Measurements from ENCODE around the gene ZNF219. TPM values are rescaled to one million over a fixed set of nuclear protein-coding genes. Genes with fewer than 3 reads are reported as not detected.

ZNF219 gene
- total RNA-seq, 1 experiment from 2014 or later: 84.5 TPM

DNA sequence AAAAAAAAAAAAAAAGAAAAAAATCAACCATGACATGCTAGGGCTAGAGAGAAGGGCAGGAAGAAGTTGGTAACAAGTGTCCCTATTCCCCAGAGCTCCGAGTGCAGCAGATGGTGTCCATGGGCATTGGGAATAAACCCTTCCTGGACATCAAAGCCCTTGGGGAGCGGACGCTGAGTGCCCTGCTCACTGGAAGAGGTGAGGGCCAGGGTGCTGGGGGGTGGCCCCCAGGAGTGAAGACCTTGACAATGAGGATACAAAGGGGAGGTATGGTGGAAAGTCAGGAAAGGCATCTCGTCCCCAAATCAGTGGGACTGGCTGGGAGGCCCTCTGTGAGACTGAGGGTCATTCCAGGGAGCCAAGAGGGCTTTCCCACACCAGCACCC is 11.6 kb downstream of the ZNF219 start:
- Histone ChIP-seq H3K23me2 (ENCODE audit: insufficient read length, low read depth, low read length, poor library complexity, severe bottlenecking) (no peaks in the 10 kb centered on the region), H3K23ac (ENCODE audit: insufficient read length, low read depth, low read length) (no peak overlapping the region), H3K27ac (ENCODE audit: insufficient read length, low read depth, low read length) (no peak overlapping the region), H4K8ac (replicated peaks; ENCODE audit: insufficient read length, low read depth, low read length) (no peak overlapping the region), H3K79me1 (ENCODE audit: insufficient read depth, low read depth, low read length, poor library complexity, severe bottlenecking) (no peaks in the 10 kb centered on the region), H2BK12ac (ENCODE audit: insufficient read length, low read depth, low read length) (no peak overlapping the region), H3K9me3 (ENCODE audit: control insufficient read depth, low read depth, low read length) (no peaks in the 10 kb centered on the region), H4K5ac (ENCODE audit: insufficient read length, low read depth, low read length) (no peak overlapping the region), H2AFZ (ENCODE audit: low read length) (no peak overlapping the region), H3T11ph (ENCODE audit: low read length) (no peak overlapping the region), H4K91ac (ENCODE audit: insufficient read length, low read depth, low read length) (no peak overlapping the region), H3K27me3 (ENCODE audit: insufficient read depth, low read length) (no peaks in the 10 kb centered on the region), H3K4ac (ENCODE audit: low read depth, low read length) (no peak overlapping the region), H2AK5ac (ENCODE audit: insufficient read length, low read length) (no peak overlapping the region), H4K20me1 (ENCODE audit: control insufficient read depth, insufficient read depth, insufficient read length) (no peaks in the 10 kb centered on the region), H3K14ac (ENCODE audit: insufficient read depth, low read length) (no peak overlapping the region), H3K4me2 (ENCODE audit: insufficient read depth, insufficient read length, low read length) (no peak overlapping the region), H2BK20ac (ENCODE audit: low read depth, low read length, poor library complexity, severe bottlenecking) (no peak overlapping the region), H2BK120ac (ENCODE audit: low read depth, low read length, poor library complexity, severe bottlenecking) (no peak overlapping the region), H3K18ac (ENCODE audit: insufficient read length, low read depth, low read length) (no peak overlapping the region), H3K9ac (ENCODE audit: extremely low read depth, insufficient read length, low read length) (no peak overlapping the region), H2BK15ac (ENCODE audit: low read depth, low read length) (no peak overlapping the region), H3K56ac (ENCODE audit: insufficient read length, low read depth, low read length) (no peak overlapping the region), H3K79me2 (ENCODE audit: insufficient read depth, low read length) (no peaks in the 10 kb centered on the region), H2BK5ac (ENCODE audit: insufficient read length, low read length) (no peak overlapping the region), H3K4me1 (ENCODE audit: insufficient read depth, low read length) (no peaks in the 10 kb centered on the region; the same call in 1 of the 2 replicates)
- no CpG with 5 or more reads among the region's 4 CpGs for WGBS (ENCODE audit: extremely low coverage, insufficient read length, low lambda C conversion rate)
- Mint-ChIP-seq H3K27ac (peak overlapping the region; percentile 17 to 34 (median 32); a peak in 6 of 7 replicates), H3K27me3 (ENCODE audit: low read depth) (peaks cover 2% of the 10 kb centered on the region; the same call in 1 of the 2 replicates), H3K4me3 (peak overlapping the region in 1 of 2 experiments; percentile 8; a peak in 2 of 5 replicates), H3K4me1 (peaks cover 23 to 24% of the 10 kb centered on the region in 2 experiments), H3K36me3 (ENCODE audit: insufficient read depth in 1 of 3, low read depth in 3 of 3) (peaks cover 60 to 88% (median 81%) of the 10 kb centered on the region in 3 experiments), H3K9me3 (no peaks in the 10 kb centered on the region; a peak in 3 of 5 replicates)
- TF ChIP-seq, protein P1, sequence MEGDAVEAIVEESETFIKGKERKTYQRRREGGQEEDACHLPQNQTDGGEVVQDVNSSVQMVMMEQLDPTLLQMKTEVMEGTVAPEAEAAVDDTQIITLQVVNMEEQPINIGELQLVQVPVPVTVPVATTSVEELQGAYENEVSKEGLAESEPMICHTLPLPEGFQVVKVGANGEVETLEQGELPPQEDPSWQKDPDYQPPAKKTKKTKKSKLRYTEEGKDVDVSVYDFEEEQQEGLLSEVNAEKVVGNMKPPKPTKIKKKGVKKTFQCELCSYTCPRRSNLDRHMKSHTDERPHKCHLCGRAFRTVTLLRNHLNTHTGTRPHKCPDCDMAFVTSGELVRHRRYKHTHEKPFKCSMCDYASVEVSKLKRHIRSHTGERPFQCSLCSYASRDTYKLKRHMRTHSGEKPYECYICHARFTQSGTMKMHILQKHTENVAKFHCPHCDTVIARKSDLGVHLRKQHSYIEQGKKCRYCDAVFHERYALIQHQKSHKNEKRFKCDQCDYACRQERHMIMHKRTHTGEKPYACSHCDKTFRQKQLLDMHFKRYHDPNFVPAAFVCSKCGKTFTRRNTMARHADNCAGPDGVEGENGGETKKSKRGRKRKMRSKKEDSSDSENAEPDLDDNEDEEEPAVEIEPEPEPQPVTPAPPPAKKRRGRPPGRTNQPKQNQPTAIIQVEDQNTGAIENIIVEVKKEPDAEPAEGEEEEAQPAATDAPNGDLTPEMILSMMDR (conservative IDR thresholded peaks at IDR 0.05): no peak
- DNase-seq: no peak

Data from H9 (cell line).